Ishikawa (cell line): Measurements from ENCODE around the gene RSPH3.

ENCODE experiments used
- EP300 ChIP-seq: IDR thresholded peaks from 2 replicates; pipeline ENCODE4 v1.6.1; 2012; ENCODE audit warnings: borderline replicate concordance
- RAD21 ChIP-seq: IDR thresholded peaks from 2 replicates; pipeline ENCODE4 v1.6.1; 2012; ENCODE audit warnings: low read depth
- REST ChIP-seq: IDR thresholded peaks from 2 replicates; pipeline ENCODE4 v1.6.1; 2012; ENCODE audit warnings: low read depth, mild to moderate bottlenecking

- TF ChIP-seq REST = no peak
- no peak for TF ChIP-seq RAD21
- TF ChIP-seq EP300 = no peak
Measured at GRCh38 chr6:159005436-159005835, 5.4 kb upstream of the RSPH3 start.
